HFFc6 (cell line): ENCODE results near the gene GZMB. TPM values are rescaled to one million over a fixed set of nuclear protein-coding genes. Genes with fewer than 3 reads are reported as not detected.

Source experiments
- DNase-seq: peaks from one replicate; pipeline ENCODE4 v3.0.0-alpha.2; 2018
- H3K27ac Mint-ChIP-seq: 2 replicates; pipeline ENCODE4 v1.8.0; 2020; ENCODE audit warnings: mild to moderate bottlenecking, mixed read lengths
- H3K27me3 Mint-ChIP-seq: 2 replicates; pipeline ENCODE4 v1.8.0; 2021; ENCODE audit warnings: mild to moderate bottlenecking, moderate library complexity, mixed read lengths; ENCODE audit not compliant: insufficient read depth
- H3K36me3 Mint-ChIP-seq: 2 replicates; pipeline ENCODE4 v1.8.0; 2021; ENCODE audit warnings: low read depth, mixed read lengths
- H3K4me1 Mint-ChIP-seq: 2 replicates; pipeline ENCODE4 v1.8.0; 2020; ENCODE audit warnings: low read depth, mixed read lengths
- H3K4me3 Mint-ChIP-seq: 2 replicates; pipeline ENCODE4 v1.8.0; 2020; ENCODE audit warnings: mild to moderate bottlenecking, moderate library complexity, mixed read lengths
- H3K9me3 Mint-ChIP-seq: 2 replicates; pipeline ENCODE4 v1.8.0; 2020; ENCODE audit warnings: mild to moderate bottlenecking, mixed read lengths
- total RNA-seq, 6 experiments: library from RNA; stranded (reverse); fragmentation: NEBNext Ultra II Directional; extraction: Animal tissue kit (Norgen Biotek cat#: 25700); gene quantifications; 2 replicates in 1 of 6; 3 replicates in 5 of 6; pipeline ENCODE4 v1.2.3, GENCODE V29; 2021
- TF ChIP-seq, protein P1 (sequence below): fragments of 200-600 bp; sonication (generic); IDR thresholded peaks from 2 replicates; pipeline ENCODE4 v1.5.0; 2021; ENCODE audit warnings: antibody characterized with exemption, mild to moderate bottlenecking

Gene GZMB
- total RNA-seq, 6 experiments from 2014 or later = not detected

DNA sequence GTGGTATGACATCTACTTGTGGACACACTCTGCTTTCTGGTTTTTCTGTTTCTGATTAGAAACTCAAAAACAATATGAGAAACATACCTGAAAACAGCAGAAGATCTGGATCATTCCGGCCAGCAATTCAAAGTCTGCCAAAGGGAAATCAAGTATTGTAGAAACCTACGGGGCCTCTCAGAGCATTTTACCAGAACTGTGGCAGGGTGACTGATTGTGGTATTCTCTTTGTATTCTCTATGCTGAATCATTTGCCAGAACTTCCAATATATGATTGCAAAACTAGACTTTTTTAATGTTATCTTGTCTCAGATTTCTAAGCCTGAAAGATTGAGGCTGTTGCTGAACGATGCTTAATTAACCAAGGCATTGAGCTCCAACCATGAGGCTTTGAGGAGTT lies 5.9 kb upstream of the GZMB start:
- Mint-ChIP-seq H3K27me3 (no peaks in the 10 kb centered on the region), H3K9me3 (peaks cover 16% of the 10 kb centered on the region; the same call in 1 of the 2 replicates), H3K36me3 (no peaks in the 10 kb centered on the region; the same call in 1 of the 2 replicates), H3K27ac (no peak overlapping the region), H3K4me3 (no peak overlapping the region), H3K4me1 (no peaks in the 10 kb centered on the region)
- TF ChIP-seq, protein P1, sequence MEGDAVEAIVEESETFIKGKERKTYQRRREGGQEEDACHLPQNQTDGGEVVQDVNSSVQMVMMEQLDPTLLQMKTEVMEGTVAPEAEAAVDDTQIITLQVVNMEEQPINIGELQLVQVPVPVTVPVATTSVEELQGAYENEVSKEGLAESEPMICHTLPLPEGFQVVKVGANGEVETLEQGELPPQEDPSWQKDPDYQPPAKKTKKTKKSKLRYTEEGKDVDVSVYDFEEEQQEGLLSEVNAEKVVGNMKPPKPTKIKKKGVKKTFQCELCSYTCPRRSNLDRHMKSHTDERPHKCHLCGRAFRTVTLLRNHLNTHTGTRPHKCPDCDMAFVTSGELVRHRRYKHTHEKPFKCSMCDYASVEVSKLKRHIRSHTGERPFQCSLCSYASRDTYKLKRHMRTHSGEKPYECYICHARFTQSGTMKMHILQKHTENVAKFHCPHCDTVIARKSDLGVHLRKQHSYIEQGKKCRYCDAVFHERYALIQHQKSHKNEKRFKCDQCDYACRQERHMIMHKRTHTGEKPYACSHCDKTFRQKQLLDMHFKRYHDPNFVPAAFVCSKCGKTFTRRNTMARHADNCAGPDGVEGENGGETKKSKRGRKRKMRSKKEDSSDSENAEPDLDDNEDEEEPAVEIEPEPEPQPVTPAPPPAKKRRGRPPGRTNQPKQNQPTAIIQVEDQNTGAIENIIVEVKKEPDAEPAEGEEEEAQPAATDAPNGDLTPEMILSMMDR = no peak
- no peak for DNase-seq

DNA sequence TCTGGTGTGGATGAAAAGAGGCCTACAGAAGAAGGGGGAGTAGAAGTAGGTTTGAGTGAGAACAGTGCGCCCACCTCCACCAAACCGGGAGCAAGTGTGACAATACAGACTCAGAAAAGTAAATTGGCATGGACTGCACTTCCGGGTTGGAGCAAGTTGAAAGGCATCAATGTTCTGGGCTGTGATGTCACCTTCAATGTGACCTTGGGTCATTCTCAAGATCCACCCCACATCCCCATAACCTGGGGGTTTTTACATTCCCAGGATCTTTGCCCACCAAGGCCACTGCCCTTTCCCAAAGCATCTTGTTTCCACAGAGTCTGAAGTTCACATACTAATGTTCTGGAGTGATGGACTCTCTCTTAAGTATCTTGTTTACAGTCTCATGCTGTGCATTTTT lies 5.3 kb upstream of the GZMB start:
- H3K36me3 Mint-ChIP-seq = no peaks in the 10 kb centered on the region; the same call in 1 of the 2 replicates
- H3K4me1 Mint-ChIP-seq = no peaks in the 10 kb centered on the region
- no peak overlapping the region for H3K4me3 Mint-ChIP-seq
- peaks cover 15% of the 10 kb centered on the region; the same call in 1 of the 2 replicates for H3K9me3 Mint-ChIP-seq
- H3K27me3 Mint-ChIP-seq = no peaks in the 10 kb centered on the region
- no peak overlapping the region for H3K27ac Mint-ChIP-seq
- TF ChIP-seq, protein P1 = no peak
- no peak for DNase-seq

DNA sequence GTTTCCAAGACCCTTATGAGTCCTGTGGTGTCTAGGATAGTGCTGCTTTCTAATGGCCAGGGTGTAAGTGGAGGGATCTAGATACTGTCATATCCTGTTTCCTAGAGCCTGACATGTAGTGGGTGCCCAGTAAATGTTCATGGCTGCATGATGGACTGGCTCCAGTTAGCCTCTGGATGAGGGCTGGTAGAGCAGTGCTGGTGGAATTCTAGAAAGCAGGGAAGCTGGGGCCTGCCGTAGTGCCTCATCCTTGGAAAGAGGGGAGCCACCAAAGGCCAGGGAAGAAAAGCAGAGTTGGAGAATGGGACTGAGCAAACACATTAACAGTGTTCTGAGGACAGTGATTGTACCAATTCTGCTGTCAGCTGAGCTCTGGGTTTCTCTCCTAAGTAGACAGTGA lies 637 bp downstream of the GZMB start:
- Mint-ChIP-seq H3K27me3 (no peaks in the 10 kb centered on the region), H3K27ac (no peak overlapping the region), H3K4me1 (no peaks in the 10 kb centered on the region), H3K4me3 (no peak overlapping the region), H3K36me3 (0 out of 2 replicates have a peak, but pooled peaks cover 6% of the 10 kb centered on the region), H3K9me3 (peaks cover 36% of the 10 kb centered on the region)
- no peak for DNase-seq
- TF ChIP-seq, protein P1 = no peak

DNA sequence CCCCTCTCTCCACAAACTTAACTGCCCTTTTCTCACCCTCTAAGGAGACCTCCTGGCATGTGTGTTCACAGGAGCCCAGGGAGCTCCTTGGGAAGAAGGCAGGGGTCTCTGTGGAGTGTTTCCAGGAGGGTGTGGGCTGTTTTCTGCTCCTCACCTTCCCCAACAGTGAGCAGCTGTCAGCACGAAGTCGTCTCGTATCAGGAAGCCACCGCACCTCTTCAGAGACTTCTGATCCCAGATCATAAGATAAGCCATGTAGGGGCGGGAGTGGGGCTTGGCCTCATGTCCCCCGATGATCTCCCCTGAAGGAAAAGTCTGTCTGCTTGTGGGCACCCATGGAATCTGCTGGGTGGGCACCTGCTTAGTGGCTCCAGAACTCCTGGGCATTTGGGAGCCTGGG lies 1.2 kb downstream of the GZMB start:
- TF ChIP-seq, protein P1 = no peak
- H3K4me3 Mint-ChIP-seq = no peak overlapping the region
- 0 out of 2 replicates have a peak, but pooled peaks cover 6% of the 10 kb centered on the region for H3K36me3 Mint-ChIP-seq
- H3K27me3 Mint-ChIP-seq = no peaks in the 10 kb centered on the region
- H3K27ac Mint-ChIP-seq = no peak overlapping the region
- no peak for DNase-seq
- H3K9me3 Mint-ChIP-seq = peaks cover 33% of the 10 kb centered on the region
- H3K4me1 Mint-ChIP-seq = no peaks in the 10 kb centered on the region

DNA sequence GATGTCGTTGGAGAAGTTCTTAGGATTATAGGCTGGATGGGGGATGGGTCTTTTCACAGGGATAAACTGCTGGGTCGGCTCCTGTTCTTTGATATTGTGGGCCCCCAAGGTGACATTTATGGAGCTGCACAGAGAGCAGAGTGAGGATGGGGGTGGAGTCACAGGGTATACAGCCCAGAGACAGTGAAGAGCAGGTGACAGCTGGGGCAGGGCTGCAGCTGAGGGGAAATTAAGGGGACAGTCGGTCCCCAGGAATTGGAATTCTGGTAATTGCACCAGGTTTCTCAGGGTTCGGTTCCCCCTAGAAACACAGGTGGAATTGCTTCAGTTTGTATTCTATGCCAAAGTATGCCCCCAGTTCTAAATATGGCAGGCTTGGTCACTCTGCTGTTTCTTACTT lies 1.7 kb downstream of the GZMB start:
- TF ChIP-seq, protein P1 = no peak
- H3K36me3 Mint-ChIP-seq = 0 out of 2 replicates have a peak, but pooled peaks cover 6% of the 10 kb centered on the region
- no peaks in the 10 kb centered on the region for H3K4me1 Mint-ChIP-seq
- DNase-seq = no peak
- no peak overlapping the region for H3K27ac Mint-ChIP-seq
- H3K9me3 Mint-ChIP-seq = peaks cover 33% of the 10 kb centered on the region
- no peak overlapping the region for H3K4me3 Mint-ChIP-seq
- no peaks in the 10 kb centered on the region for H3K27me3 Mint-ChIP-seq
